NK-92 (cell line): ENCODE measurements around the gene COBL.

Experiments used
- DNase-seq: peaks from one replicate; lab custom pipeline; 2025; ENCODE audit not compliant: unreplicated experiment; lab: John Stamatoyannopoulos, UW

COBL gene

GRCh38 chr7:51060536-51060935 is 256.1 kb downstream of the COBL start:
- no peak for DNase-seq

- no peak for DNase-seq
These were observed 257.0 kb downstream of the COBL start for GRCh38 chr7:51059504-51060142.

DNA sequence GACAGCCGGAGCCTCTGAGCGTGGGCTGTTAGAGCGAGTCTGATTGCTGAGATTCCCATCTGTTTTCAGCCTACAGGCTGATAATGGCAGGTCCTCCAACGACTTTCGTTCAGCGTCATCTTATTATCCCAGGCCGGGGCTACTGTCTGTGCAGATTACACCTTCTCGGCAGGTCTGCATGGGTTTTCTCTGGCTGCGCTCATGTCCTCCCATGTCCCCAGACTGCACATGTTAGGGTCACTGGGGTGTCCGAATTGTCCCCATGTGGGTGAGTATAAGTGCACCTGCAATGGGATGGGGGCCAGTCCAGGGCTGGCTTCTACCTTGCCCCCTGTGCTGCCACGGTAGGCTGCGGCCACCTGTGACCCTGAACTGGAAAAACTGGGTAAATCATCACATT is 257.8 kb downstream of the COBL start:
- DNase-seq = no peak

DNA sequence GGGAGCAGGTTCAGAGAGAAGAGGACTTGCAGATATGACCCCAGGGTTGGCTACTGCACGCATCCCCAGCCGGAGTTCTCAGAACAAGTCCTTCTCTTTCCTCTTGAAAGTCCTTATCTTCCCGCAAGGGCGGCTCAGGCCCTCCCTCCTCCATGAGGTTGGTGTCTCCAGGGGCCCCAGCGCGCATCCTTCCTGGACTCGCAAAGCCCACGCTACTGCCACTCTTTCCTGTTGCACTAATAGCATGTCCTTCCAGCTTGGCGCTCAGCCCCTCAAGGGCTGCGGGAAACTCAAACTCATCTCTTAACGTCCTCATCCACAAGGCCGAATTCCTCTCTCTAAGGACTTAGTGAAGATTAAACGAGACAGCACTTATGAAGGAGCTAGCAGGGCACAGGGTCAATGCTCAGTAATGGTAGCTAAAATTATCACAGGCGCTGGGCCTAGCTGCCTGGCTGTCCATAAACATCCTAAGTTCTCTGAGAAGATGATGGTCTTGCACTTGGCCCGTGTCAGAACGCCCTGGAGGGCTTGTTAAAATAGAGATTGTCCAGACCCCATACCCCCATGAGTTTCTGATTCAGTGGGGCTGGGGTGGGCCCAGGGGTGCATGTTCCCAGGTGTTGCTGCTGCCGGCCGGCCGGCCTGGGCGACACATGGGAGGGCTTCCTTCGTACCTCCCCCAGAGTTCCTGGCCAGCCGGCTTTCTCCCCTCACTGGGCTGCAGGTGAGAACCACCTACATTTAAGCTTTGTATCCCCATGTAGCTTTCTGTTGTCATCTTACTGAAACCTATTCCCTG is 261.4 kb downstream of the COBL start:
- DNase-seq = no peak

DNA sequence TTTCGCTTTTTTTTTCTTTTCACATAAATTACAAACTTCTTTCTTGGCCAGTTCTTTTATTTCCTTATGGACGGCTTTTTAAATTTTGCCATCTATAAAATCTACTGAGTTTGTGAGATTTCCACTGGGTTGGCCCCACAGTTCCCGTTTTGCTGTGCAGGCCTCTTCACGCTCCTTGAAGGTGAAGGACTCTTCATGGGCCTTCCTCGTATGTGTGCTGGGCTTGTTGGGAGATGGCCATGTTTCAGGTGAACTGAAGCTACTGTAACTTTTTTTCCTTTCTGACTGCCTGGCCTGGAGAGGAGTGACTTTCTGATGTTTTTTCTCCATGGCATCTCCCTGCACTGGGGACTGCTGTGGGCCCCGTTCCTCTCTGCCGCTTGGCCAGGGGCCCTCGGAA is 262.4 kb downstream of the COBL start:
- no peak for DNase-seq

DNA sequence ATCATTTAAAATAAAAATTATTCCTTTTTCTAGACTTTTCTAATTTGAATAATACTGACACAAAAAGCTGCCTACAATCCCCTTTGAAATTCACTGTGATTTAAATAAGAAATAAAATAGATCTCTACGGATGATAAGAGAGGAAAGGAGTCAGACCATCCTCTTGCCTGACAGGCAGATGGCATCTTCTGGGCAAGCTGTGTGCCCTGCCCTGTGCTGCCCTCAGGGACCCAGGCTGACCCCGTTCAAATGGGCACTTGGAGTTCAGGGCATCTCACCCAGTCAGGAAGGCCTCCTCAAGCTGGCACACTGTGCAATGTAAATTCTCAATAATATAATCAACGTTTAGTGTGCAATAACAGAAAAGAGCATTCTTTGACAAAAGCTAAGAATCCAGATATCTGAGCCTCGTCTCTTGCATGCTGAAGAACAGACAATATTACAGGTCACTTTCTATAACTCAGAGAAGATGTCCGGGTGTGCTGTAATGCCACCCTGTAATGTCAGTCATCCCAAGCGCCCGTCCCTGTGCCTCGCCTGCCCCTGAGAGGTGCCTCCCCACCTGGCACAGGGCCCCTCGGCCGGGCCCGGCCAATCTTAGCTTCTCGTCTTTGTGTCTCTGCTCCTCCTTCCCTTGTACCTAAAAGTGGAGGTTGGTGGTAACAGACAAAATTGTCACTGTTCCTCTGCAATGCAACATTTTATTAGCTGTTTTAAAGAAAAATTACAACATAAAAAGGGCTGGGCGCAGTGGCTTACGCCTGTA is 263.3 kb downstream of the COBL start:
- DNase-seq = no peak

DNA sequence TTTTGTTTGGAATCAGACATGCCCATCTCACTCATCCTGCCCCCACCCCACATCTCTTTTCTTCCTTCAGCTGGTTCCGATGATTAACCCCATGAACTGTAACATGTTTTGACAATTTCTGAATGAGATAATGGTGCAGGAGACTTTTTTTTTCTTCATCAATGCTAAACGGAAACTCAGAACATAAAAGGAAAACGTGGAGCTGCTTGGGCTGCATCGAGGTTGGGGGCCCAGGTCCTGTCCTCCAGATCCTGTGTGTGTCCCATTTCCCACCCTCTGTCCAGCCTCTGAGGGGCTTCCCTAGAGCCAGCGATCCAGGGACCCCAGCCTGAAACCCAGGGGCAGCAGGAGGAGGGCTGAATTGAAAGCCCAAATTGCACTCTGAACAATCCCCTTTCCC is 270.1 kb downstream of the COBL start:
- DNase-seq = no peak

GRCh38 chr7:51046103-51046466 is 270.5 kb downstream of the COBL start:
- no peak for DNase-seq

- DNase-seq = no peak
These were observed 271.1 kb downstream of the COBL start for GRCh38 chr7:51045319-51046102.

DNA sequence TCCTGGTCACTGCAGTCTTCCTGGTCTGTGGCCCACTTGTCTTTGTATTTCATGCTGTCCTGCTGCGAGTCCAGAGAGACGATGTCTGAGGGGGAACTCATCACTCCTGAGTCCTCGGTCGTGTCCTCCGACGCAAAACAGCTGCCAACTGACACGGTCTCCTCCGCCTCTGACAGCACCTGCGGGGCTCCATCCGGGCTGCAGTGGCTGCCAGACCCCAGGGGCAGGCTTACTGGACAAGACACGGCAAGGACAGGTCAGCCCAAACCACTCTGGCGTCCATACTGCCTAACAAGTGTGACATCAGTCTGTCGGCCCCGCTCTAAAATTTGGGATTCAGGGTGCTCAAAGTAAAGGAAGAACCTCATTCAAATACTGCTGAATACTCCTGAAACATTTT is 273.1 kb downstream of the COBL start:
- DNase-seq = no peak

DNA sequence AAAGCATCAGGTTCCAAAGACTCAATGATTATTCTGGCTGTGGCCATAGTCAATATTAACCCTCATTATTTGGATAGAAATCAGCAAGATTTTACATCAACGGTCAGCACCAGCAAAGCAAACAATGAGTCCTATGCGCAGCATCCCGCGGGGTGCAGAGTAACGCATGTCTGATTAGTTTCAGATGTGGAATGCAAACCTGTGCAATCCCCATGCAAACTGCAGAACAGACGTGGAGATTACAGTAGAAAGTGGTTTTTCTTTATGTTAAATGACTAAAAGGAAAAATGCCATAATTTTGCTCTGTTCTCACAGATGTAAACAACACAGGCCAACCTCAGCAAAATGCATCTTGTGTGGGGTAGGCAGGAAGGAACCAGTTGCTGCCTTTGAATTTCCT is 275.8 kb downstream of the COBL start:
- DNase-seq = no peak

DNA sequence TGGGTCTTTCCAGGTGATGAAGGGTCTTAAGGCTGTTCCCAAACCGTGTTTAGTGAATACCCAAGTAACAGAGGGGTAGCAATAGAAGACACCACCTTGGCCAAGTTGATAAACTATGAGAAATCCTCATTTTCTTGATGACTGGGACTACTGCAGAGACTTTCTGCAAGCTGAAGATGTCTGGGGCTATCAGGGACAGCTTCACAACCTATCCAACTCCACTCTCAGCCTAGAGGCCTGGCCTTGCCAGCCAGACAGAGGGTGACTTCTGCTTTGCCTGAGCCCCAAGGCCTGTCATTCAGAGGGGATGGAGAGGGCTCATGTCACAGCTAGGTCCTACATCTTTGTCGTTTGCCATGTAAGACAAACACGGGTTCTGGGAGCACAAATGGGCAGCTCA is 278.0 kb downstream of the COBL start:
- no peak for DNase-seq

DNA sequence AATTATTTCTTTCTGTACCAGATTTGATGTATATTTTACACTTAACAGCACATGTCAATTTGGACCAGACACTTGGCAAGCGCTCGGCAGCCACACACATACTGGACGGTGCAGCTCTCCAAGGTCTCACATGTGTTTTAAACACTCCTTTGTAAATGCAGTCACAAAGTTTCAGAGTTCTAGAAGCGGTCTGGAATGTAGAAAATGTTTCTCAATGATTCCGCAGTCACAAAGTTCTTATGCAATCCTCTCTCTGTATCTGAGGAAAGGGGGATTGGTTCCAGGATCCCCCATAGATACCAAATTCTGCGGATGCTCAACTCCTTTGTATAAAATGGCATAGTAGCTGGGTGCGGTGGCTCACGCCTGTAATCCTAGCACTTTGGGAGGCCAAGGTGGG is 280.9 kb downstream of the COBL start:
- DNase-seq = no peak

- no peak for DNase-seq
These were observed 281.9 kb downstream of the COBL start for GRCh38 chr7:51034521-51035264.

DNA sequence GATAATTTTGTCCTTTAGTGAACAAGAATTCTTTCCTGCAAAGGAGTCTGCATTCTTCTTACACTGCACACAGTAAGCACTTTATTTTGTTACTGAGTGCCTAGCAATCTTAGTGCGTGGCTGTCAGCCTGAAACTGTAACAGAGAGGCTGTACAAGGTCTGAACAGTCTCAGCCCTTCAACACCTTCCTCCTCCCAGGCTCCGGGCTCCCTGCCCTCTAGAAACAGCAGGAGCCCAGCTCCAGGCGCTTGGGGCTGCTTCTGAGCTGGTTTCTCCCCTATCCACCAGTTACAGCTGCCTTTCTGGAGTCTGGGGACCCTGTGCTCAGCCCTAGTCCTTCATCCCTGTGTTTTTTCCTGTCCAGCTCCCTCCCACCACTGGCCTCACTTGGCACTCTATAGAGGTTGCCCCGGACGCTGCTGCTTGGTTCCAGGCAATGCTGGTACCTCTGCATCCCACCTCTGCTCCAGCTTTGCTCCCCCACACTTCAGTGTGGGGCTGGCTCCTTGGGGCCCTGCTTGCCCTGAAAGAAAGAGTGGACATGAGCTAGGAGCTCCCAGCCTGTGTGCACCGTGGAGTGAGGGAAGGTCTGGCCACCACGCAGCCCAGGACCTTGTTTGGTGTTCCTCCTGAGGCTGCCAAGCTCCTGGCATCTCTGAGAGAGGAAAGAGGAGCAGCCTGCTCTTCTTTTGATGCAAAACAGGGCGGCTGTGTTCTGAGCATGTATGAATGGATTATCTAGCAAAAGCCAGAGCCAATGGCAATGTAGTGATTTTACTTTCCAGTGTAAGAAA is 282.7 kb downstream of the COBL start:
- no peak for DNase-seq

DNA sequence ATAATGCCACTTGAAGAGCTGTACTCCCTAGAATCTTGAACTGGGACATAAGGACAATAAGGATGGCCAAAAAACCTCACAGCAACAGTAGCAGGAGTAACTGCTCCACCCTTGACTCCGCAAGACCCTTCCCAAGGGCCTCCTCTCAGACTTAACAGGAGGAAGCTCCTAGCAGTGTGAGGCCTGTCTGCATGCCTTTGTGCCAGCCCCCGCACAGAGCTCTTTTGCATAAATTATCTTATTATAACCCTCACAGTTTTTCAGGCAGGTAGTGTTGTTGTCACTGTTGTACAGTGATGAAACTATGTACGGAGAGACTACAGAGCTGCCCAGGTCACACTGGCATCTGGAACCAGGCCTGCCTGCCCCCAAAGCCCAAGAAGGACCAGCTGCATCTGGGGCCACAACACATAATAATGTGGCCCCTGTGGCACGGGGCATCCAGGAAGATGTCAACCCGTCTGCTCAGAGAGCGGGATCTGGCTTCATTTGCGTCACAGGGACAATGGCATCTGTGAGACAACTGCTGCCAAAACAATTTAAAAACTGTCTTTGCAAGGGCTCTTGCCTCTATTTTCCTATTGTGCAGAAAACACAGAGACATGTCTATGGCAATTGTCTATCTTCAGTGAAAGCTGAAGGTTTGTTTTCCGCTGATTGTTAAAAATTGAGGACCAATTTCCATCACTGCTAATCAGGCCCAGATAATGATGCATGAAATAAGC is 284.7 kb downstream of the COBL start:
- DNase-seq = no peak

GRCh38 chr7:51031216-51031615 is 285.4 kb downstream of the COBL start:
- DNase-seq = no peak

GRCh38 chr7:51029701-51030191 is 286.9 kb downstream of the COBL start:
- DNase-seq = no peak

- DNase-seq = no peak
These were observed 287.5 kb downstream of the COBL start for GRCh38 chr7:51029131-51029530.
